Activated CD4-positive, alpha-beta T cell treated with anti-CD3 and anti-CD28 coated beads, Interleukin-2, Interleukin-4, amounts not matched to agents 100 ng/mL and 50 ng/mL, durations not matched to agents 16 hours and 8 hours (primary cell): Measurements from ENCODE around the gene CYP4X1.
"Not testable (repeated sequence)": the region's sequence is repeated elsewhere in the genome, so short reads cannot be mapped to it uniquely, and the experiment has no call there.

Experiments
- DNase-seq: peaks from one replicate; pipeline ENCODE4 v3.0.0-alpha.2; 2020; ENCODE audit warnings: low spot score

The CYP4X1 gene, protein sequence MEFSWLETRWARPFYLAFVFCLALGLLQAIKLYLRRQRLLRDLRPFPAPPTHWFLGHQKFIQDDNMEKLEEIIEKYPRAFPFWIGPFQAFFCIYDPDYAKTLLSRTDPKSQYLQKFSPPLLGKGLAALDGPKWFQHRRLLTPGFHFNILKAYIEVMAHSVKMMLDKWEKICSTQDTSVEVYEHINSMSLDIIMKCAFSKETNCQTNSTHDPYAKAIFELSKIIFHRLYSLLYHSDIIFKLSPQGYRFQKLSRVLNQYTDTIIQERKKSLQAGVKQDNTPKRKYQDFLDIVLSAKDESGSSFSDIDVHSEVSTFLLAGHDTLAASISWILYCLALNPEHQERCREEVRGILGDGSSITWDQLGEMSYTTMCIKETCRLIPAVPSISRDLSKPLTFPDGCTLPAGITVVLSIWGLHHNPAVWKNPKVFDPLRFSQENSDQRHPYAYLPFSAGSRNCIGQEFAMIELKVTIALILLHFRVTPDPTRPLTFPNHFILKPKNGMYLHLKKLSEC

DNA sequence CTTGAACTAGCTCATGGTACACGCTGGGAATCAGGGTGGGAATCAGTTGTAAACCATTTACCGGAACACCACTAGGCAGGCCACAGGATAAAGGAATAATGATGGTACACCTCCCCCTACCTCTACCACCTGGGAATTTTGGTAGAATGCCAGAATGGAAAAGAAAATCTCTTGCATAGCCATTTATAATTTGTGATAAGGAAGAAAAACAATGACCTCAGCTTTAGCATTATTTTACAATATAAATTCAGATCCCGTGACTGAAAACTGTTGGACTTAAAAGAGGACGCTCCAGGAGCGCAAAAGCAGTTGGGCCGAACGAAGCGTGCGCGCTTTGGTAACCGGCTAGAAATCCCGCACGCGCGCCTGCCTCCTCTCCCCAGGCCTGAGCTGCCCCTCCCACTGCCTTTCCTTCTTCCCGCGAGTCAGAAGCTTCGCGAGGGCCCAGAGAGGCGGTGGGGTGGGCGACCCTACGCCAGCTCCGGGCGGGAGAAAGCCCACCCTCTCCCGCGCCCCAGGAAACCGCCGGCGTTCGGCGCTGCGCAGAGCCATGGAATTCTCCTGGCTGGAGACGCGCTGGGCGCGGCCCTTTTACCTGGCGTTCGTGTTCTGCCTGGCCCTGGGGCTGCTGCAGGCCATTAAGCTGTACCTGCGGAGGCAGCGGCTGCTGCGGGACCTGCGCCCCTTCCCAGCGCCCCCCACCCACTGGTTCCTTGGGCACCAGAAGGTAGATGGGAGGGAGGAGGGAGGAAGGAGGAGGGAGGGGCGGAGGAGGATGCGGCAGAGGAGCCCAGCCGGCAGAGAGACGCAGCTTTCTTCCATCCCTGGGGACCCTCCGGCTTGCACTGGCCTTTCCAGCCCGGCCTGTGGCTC, at the start of gene CYP4X1:
CYP4X1 (plus strand) TSS at position 402 of the 873 bp plus-strand sequence; CDS start at position 551, 149 bp downstream.
- no peak for DNase-seq

DNA sequence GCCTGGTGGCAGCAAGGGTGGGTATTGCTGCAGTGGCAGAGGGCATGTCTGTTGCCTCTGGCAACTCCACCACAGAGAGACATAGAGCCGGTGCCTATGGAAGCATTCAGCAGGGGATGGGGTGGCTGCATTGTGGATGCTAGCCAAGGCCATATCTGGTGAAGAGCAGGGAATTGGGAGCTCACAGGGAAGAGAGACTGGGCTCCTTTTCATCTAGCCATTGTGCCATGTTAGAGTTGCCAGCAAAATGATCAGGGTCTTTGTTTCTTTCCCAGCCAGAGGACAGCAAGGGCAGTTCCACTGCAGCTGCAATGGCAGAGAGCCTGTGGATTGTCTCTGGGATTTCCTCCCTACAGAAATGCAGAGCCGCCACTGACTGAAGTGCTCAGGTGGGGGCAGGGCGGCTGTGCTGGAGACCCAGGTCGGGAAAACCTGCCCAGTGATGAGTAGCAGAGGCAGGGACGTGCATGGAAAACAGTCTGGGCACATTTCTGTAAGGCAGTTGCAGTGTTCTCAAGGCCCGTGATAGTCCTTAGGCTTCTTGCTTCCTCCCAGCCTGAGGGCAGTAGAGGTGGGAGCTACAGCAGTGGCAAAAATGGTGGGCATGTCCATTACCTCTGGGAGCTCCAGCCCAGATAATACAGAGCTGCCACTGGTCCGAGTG, 40.2 kb upstream of the CYP4X1 start:
- no peak for DNase-seq

DNA sequence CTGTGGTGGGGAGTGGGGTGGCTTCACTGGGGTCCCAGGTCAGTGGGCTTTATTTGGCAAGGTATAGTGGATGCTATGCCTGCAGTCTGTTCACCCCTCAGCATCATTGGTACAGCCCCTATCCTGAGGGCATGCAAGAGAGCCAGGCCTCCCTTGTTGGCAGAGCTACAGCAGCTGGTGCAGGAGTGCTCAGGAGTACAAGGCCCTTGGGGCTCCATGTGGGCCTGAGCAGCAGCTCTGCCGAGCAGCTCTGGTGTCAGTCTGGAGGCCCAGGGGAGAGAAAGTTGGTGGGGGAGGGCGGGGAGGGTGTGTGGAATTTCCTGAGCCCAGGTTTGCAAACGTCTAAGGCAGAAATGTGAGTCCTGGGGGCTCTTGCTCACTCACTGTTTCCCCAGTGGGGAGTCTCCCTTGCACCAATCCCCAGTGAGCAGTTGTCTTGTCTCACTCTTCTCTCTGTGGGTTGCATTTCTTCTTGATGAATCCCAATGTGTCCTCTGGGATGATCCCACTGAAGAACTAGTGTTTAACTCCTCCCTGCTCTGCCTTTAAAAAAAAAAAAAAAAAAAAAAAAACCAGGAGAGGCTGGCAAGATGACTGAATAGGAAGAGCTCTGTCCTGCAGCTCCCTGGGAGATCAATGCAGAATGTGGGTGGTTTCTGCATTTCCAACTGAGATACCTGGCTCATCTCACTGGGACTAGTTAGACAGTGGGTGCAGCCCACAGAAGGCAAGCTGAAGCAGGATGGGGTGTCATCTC, 39.5 kb upstream of the CYP4X1 start:
- no peak for DNase-seq

DNA sequence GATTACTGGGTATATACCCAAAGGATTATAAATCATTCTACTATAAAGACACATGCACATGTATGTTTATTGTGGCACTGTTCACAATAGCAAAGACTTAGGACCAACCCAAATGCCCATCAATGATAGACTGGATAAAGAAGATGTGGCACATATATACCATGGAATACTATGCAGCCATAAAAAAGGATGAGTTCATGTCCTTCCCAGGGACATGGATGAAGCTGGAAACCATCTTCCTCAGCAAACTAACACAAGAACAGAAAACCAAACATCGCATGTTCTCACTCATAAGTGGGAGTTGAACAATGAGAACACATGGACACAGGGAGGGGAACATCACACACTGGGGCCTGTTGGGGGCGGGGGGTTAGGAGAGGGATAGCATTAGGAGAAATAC, 32.9 kb upstream of the CYP4X1 start:
- DNase-seq, result not testable (repeated sequence)

DNA sequence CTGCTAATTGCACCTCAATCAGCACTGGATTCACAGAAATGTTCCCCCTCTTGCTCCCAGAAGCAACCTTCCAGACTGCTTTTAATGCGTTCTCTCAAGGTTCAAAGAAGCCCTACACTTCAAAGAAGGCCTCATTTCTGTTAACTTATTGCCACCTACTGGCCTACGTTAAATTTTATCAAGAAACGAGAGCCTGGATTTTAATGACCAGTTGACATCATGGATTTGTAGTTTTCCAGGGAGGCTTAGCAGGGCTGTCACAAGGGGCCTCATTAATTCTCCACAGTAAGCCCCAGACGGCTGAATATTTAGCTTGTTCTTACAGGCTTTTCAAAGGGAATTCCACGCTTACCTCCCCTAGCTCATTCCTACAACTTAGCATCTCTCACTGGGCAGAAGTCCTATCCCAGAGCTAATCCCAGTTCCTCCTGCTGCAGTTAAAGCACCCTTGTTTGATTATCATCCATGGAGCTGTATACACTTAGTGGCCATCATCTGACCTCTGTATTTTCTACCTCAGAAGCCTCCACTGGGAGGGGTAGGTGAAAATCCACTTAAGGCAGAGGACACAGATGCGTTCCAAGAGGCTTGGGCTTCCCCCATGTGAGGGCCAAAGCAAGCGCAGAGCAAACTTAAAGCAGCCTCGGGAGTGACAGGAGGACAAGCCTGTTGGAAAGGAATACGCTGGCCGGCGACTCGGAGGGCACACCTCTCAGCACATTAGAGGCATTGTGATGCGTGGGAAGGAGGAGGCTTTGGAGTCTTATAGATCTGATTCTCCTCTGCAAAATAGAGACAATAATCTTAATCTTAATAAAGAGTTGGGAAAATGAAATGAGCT, 32.2 kb upstream of the CYP4X1 start:
- no peak for DNase-seq

DNA sequence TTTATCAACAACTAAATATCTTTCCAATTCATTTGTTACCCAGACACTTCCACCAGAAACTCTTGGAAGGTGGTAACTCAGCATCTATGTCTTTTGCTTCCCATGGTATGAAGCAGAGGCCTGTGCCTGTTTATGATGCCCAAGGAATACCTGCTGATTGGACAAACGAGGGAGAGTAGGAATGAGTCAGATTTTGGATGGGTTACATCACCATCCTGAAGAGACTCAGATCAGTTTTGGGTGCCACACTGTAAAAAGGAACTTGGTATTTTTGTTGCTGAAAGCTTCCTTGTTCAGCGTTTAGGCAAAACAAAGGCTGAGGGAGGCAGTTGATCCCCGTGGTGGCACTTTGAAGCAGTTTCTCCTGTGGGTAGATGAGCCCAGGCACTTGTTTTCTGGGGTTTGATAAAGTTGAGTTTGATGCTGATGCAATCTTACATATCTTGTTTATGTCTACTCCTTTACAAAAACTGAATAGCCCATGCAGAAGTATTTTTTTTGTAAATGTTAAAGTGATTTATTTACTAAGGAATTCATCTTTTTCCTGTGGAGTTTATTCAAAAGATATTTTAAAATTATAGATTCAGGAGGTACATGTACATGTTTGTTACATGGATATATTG, 26.7 kb upstream of the CYP4X1 start:
- no peak for DNase-seq

DNA sequence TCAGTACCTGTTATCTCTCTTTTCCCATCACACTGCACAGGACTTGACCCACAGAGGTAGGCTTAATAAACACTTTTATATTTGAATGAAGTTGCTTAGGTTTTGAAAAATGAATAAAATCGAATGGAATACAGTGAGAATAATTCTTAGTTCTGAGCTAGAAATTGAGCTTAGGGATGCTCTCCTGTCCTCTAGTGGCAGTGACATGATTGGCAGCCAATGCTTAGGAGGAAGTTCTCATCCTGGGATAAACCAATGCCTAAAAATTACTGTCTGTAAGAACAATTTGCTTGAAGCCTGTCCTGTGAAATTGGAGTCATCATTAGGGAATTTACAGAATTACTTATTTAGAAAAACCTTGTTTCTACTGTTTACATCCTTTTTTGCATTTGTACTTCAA, 21.3 kb upstream of the CYP4X1 start:
- DNase-seq, result no peak

DNA sequence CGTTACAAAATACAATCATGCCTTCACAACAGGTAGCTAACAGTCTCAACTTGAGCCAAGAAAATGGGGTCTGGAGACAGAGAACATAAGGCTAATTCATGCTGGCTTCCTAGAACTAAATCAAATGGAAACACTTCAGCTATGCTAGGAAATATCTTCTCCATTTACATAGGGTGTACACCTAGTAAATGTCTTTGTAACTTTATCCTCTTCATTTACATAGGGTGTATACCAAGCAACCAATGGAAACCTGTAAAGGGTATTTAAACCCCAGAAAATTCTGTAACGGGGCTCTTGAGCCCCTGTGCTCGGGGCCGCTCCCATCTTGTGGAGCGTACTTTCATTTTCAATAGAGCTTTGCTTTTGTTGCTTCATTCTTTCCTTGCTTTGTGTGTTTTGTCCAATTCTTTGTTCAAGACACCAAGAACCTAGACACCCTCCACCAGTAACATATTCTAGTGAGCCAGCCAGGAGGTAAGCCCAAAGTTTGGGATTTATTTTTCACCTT, 19.5 kb upstream of the CYP4X1 start:
- no peak for DNase-seq

DNA sequence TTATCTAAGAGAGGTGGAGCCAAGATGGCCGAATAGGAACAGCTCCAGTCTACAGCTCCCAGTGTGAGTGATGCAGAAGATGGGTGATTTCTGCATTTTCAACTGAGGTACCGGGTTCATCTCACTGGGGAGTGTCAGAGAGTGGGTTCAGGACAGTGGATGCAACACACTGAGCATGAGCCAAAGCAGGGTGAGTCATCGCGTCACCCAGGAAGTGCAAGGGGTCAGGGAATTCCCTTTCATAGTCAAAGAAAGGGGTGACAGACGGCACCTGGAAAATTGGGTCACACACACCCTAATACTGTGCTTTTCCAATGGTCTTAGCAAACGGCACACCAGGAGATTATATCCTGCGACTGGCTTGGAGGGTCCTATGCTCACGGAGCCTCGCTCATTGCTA, 17.0 kb upstream of the CYP4X1 start:
- not testable (repeated sequence) for DNase-seq

DNA sequence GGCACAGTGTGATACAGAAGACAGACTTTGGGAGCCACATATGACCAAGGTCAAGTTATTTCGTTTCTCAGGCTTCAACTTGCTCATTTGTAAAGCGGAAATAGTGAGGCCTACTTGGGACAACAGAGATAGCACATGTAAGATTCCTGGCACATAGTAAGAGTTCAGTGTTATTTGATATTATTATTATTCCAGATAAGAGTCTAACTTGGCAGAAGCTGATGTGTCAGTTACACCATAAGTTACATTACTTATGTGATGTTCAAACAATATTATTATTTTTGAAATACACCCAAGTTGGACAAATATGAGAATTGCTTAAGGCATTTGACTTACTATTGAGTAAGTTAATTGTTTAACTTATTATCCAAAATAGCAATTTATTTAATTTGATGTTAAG, 10.2 kb upstream of the CYP4X1 start:
- no peak for DNase-seq

DNA sequence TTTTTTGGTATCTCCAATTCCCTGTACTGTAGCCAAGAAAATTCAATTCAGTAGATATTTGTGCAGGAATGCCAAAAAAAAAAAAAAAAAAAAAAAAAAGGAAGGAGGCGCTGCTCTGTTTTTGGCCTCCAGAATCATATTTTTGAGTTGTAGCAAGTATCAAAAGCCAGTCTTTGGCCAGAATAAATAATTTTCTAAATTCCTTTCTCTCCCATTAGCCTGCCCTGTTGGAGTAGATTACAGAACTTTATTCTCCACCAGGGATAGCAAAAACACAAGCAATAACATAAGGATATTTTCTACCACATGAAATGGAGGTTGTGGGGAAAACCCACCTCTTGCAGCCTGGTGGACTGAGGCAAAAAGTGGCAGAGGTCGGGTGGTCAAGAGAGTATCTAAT, 2.4 kb upstream of the CYP4X1 start:
- DNase-seq, result no peak

DNA sequence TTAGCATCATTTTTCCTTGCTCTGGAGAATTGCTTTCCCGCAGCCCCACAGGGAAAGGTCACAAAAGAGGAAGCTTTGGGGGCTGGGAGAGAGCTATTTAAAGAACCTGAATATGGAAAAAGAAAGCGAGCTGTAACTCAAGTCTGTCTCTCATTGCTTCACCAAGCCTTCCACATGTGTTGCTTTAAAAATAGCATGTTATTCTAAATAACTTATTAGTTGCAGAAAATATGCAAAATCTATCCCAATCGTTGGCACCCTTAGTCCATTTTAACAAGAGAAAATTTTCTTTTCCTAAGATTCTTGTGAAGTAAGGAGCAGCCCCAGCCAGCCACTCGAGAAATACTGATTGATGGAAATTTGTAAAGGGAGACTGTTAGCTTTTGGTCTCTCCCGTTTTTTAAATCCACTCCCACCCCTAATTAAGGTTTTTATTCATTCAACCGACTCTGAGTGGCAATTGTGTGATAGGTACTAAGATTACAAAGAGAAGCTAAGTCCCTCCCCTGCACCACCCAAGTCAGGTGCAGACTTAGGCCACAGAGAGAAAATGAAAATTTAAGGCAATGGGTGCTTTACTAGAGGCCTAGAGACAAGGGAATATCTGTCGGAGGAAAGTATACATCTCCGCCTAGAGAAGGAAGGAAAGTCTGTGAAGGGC, 802 bp downstream of the CYP4X1 start:
- DNase-seq, result no peak

DNA sequence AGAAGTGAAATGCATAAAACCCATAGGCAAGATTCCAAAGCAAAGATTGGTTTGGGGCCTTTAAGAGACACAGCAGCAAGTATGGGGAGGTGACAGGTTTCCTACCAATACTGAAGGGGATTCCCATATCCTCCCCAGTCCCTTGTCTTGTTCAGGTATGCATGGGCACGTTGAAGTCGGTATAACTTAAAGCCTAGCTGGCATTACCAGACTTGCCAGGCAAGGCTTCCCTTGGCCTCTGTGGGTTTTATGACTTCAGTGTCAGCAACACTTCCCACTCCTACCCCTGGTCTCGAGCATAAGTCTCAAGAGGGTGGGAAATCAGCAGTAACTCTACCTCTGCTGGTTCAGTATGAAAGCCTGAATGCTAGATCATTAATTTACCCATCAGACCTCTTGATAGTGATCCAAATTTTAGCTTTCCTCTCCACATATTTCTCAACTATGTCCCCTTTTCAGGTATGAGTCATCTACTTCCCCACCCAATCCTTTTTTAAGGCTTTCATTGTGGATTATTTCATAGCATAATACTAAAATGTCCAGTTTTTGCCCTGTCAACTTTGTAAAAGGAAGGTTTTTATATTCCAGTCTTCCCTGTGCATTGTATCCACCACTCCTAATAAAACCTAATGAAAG, 6.8 kb downstream of the CYP4X1 start:
- DNase-seq, result no peak

DNA sequence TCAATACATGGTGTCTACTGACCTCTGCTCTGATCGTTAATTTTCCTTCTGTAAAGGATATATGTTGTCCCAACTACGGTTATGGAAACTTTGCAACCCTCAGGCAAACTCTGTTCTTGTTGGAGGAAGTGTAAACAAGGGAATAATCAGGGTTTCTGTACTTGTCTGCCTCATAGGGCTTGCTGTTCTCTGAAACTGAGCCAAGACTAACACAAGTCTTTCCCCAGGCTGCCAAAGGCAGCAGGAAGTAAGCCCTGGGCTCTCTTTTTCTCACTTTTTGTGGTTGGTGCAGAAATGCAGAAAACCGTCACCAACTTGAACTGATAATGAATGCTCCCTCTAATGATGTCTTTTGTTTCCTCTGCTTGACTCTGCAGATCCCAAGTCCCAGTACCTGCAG, 7.6 kb downstream of the CYP4X1 start:
- DNase-seq, result no peak

DNA sequence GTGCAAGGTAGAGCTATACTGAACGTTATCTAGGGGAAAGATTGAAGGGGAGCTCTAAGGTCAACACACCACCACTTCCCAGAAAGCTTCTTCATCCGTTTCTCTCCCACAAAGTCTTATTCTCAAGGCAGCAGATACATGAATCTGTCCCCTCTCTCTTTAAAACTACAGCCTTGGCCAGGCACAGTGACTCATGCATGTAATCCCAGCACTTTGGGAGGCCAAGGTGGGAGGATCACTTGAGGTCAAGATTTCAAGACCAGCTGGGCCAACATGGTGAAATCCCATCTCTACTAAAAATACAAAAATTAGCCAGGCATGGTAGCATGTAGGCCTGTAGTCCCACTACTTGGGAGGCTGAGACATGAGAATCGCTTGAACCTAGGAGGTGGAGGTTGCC, 8.1 kb downstream of the CYP4X1 start:
- no peak for DNase-seq

DNA sequence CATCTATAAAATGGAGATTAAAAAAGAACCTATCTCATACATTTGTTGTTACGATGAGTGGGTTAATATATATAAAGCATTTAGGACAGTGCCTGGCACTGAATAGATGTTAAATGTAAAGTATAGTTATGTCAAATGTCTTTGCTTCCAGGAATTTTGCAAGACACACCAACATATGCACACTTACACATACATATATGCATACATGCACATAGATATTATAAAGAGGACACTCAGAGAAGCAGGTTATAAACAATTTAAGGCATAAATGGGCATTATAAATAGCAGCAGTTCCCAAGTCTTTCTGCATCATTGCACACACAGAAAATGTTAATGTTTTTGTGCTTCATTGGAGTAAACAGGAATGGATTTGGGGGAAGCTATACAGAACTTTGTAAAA, 13.3 kb downstream of the CYP4X1 start:
- DNase-seq, result no peak

DNA sequence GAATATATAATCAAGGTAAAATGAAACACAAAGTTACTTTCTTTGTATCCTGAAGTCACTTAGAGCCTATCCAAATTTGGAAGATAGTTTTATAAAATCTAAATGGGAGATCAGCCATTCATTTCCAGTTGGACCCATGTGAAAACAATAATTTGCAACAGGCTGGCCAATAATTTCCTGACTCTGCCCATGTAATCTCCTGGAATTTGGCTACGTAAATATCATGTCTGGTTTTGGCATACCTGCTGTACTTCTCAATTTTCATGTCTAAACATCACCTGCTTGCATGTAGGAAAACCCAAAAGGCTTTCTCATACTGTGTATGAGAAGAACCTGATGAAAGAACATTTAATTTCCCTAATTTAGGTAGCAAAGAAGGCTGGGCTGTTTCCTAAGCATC, 35.9 kb downstream of the CYP4X1 start:
- no peak for DNase-seq

DNA sequence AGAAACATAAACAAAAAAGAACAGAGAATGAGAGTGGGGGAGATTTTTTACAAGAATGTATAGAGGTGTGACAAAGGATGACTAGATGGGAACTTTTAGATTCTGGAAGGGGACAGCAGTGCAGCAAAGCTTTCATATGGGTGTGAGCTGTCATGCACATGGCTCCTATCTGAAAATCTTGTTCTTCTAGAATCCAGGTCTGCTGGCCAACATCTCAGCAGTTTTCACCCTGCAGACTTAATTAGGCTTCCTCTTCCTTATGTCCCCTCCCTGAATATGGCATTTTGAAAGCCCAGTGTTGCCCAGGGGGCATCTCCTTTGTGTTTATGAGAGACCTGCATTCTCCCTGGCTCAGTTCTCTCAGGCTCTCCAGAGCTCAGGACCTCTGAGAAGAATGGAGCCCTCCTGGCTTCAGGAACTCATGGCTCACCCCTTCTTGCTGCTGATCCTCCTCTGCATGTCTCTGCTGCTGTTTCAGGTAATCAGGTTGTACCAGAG, 43.7 kb downstream of the CYP4X1 start, which contains the start of gene CYP4Z1:
CYP4Z1 (plus strand) TSS at position 135 of the 498 bp plus-strand sequence; CDS start at position 395, 260 bp downstream.
- DNase-seq, result no peak

DNA sequence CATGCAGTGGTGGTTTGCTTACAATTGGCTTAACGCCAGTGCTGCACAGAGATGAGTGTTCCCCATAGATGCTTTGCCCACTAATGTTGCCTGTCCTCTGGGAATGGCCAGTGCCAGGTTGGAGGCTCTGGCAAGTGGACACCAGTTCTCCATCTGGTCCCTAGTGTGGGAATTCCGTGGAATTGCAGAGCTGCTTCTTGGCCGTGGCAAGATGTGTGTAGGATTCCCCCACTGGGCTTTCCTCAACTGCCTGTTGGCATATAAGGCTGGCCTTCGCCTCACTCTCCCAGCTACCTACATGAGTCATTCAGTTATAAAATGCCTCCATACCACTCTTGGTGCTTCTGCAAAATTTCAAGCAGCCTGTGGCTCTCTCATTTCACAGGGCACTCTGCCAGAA, 45.6 kb downstream of the CYP4X1 start:
- not testable (repeated sequence) for DNase-seq
